Ectodermal cell (in vitro differentiated cells): ENCODE data around the gene HOMER2.

ENCODE experiments used
- H3K27ac ChIP-seq: 2 replicates; pipeline ENCODE4 v1.7.0; 2013; ENCODE audit warnings: mild to moderate bottlenecking, low read depth, low read length; ENCODE audit not compliant: insufficient read depth, poor library complexity, severe bottlenecking
- H3K27me3 ChIP-seq: 2 replicates; pipeline ENCODE4 v1.7.0; 2013; ENCODE audit warnings: mild to moderate bottlenecking, low read length; ENCODE audit not compliant: insufficient read depth, control insufficient read depth, poor library complexity, severe bottlenecking
- H3K36me3 ChIP-seq: one replicate; pipeline ENCODE4 v1.7.0; 2013; ENCODE audit warnings: low read length; ENCODE audit not compliant: control insufficient read depth, insufficient read depth
- H3K4me1 ChIP-seq: one replicate; pipeline ENCODE4 v1.7.0; 2013; ENCODE audit warnings: low read length; ENCODE audit not compliant: control insufficient read depth, insufficient read depth
- H3K4me3 ChIP-seq: 2 replicates; pipeline ENCODE4 v1.7.0; 2013; ENCODE audit warnings: low read depth, low read length, control low read depth; ENCODE audit not compliant: insufficient read depth
- H3K9me3 ChIP-seq: 2 replicates; pipeline ENCODE4 v1.7.0; 2013; ENCODE audit warnings: mild to moderate bottlenecking, low read length, moderate library complexity; ENCODE audit not compliant: control insufficient read depth
- WGBS, 2 experiments: methylation state at CpG; one replicate each; pipeline ENCODE4 v1.1.7; 2013; ENCODE audit warnings: missing lambda C conversion rate in 2 of 2; 5-methylcytosine and 5-hydroxymethylcytosine counted together

HOMER2 gene

DNA sequence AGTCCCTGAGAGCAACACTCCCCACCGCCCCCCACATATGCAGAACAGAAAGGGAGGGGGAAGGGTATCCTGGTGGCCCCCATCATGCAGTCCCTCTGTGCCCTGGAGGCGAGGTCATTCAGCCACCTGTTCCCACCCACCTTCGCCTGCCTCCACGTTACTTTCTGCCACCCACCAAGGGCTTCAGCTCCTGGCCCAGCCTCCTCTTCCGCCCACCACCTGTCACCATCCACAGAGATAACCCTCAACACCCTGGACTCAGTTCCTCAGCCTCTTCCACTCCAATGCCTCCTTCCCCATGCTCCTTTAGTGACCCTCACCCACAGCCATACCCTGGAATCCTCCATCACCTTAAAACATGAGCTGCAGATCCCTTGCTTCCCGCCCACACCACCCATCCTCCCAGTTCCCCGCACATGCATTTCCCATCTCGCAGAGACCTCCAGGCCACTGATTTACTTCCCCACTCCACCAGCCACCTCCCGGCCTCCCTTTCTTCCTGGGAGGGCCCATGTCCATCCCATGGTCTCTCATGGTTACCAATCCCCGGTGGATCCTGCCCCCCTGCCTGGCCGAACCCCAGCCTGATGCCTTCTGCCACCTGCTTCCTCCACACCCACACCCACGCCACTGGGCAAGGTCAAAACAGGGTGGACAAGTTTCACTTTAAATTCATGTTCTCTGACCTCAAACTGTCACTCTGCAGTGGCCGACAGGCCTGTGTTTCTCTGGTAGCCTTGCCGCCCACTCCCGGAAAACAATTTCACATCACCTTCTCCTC lies 18.2 kb downstream of the HOMER2 start:
- H3K9me3 ChIP-seq = no peaks in the 10 kb centered on the region
- 90 to 91% methylated on average over 15 of the region's 15 CpGs for WGBS, 2 experiments
- no peaks in the 10 kb centered on the region for H3K27me3 ChIP-seq

DNA sequence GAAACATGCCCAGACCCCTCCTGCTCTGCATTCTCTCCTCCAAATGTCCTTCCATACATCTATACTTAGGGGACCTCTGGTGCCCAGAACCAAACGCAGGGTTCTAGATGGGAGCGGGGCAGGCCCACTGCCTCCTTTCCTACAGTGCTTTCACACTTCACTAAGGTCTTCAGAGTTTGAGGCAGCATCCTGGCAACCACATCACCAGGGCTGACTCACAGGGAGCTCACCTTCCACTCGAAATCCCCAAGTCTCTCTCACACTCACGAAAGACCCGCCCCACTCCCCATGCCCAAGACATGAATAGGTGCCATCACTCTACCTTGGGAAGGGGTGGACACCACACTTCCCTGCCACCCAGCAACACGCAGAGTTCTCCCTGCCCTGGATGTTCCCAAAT lies 18.9 kb downstream of the HOMER2 start:
- no peak overlapping the region for H3K4me3 ChIP-seq
- no peaks in the 10 kb centered on the region for H3K4me1 ChIP-seq
- H3K27ac ChIP-seq = no peak overlapping the region
- 89 to 92% methylated on average over 6 of the region's 6 CpGs for WGBS, 2 experiments
- no peaks in the 10 kb centered on the region for H3K36me3 ChIP-seq
- H3K9me3 ChIP-seq = no peaks in the 10 kb centered on the region
- no peaks in the 10 kb centered on the region for H3K27me3 ChIP-seq

More for the DNA sequence above, 18.2 kb downstream of the HOMER2 start:
- Histone ChIP-seq H3K4me1 (no peaks in the 10 kb centered on the region), H3K36me3 (no peaks in the 10 kb centered on the region), H3K27ac (no peak overlapping the region), H3K4me3 (no peak overlapping the region)

DNA sequence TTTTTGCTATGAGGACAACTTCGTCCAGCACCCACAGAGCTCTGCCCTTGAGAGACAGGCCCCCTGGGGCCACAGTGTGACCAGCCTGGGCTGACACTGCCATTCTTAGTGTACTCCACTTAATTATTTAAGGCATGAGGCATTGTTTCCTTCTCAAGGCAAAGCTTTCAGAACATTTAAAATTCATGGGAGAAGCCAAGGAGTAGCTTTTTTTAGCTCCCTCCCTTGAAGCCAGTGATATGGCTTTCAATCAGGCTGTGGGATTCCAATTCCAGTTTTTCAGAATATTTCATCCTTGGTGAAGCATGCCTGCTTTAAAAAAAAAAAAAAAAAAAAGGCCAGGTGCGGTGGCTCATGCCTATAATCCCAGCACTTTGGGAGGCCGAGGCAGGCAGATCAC lies 21.3 kb downstream of the HOMER2 start:
- H3K27me3 ChIP-seq = no peaks in the 10 kb centered on the region
- H3K4me3 ChIP-seq = no peak overlapping the region
- H3K9me3 ChIP-seq = no peaks in the 10 kb centered on the region
- 80 to 83% methylated on average over 1 of the region's 3 CpGs for whole genome bisulfite sequencing, 2 experiments
- H3K36me3 ChIP-seq = no peaks in the 10 kb centered on the region
- no peak overlapping the region for H3K27ac ChIP-seq
- no peaks in the 10 kb centered on the region for H3K4me1 ChIP-seq

DNA sequence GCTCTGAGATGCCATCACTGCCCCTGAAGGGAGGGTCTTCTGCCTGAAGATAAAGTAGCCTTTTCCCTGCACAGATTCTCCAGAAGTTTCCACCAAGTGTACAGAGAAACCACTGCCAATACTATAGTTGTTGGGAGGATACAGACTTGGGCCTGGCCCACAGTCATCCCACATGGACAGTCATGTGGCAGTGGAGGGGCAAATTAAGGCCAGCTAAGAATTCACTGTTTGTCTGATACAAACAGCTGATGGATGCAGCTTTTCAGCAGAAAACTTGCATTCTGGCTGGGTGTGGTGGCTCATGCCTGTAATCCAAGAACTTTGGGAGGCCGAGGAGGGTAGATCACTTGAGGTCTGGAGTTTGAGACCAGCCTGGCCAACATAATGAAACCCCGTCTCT lies 22.1 kb downstream of the HOMER2 start:
- 93 to 97% methylated on average over 2 of the region's 2 CpGs for WGBS, 2 experiments
- Histone ChIP-seq H3K4me3 (no peak overlapping the region), H3K27me3 (no peaks in the 10 kb centered on the region), H3K27ac (no peak overlapping the region), H3K36me3 (no peaks in the 10 kb centered on the region), H3K4me1 (no peaks in the 10 kb centered on the region), H3K9me3 (no peaks in the 10 kb centered on the region)

DNA sequence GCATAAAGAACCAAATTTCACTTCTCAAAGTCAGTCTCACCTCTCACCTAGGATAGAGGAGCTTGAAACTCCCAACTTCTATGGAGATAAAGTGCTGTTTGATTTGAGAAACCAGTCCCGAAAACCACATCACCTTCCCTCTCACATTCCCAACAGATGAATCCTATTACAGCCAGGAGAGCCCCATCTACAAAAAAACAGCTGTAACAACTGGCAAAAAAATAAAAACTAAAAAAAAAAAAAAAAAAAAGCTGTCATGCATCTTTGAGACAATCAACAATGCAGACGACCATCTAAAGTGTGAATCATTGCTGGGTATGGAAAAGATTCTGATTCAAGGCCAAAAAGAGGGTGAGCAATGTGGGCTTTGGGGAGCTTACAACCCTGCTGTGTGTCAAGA lies 23.8 kb downstream of the HOMER2 start:
- H3K9me3 ChIP-seq = no peaks in the 10 kb centered on the region
- WGBS, 2 experiments = 91 to 94% methylated on average over 1 to 2 of the region's 2 CpGs

DNA sequence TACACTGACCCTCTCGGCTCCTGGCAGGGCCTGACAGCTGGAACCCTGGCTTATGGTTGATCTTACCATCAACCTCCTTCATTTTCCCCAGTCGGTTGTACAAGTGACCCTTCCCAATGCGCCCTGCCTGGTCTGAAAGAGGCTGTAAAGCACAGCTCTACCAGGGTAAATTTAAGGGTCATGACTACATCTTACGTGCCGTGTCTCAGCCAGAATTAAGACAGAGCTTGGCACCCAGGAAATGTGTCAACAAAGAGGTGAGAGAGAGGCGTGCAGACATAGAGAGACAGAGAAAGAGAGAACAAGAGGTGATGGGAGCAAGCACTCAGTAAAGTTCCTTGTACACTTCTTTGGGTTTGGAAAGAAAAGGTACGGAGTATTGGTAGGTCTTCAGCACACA lies 28.8 kb downstream of the HOMER2 start:
- no peaks in the 10 kb centered on the region for H3K27me3 ChIP-seq
- no peaks in the 10 kb centered on the region for H3K9me3 ChIP-seq
- WGBS, 2 experiments = 93 to 95% methylated on average over 7 of the region's 7 CpGs
- no peak overlapping the region for H3K27ac ChIP-seq
- no peaks in the 10 kb centered on the region for H3K4me1 ChIP-seq
- no peak overlapping the region for H3K4me3 ChIP-seq
- no peaks in the 10 kb centered on the region for H3K36me3 ChIP-seq

More for the DNA sequence above, 23.8 kb downstream of the HOMER2 start:
- H3K36me3 ChIP-seq = no peaks in the 10 kb centered on the region
- H3K4me1 ChIP-seq = no peaks in the 10 kb centered on the region
- no peak overlapping the region for H3K27ac ChIP-seq
- no peak overlapping the region for H3K4me3 ChIP-seq
- H3K27me3 ChIP-seq = no peaks in the 10 kb centered on the region

DNA sequence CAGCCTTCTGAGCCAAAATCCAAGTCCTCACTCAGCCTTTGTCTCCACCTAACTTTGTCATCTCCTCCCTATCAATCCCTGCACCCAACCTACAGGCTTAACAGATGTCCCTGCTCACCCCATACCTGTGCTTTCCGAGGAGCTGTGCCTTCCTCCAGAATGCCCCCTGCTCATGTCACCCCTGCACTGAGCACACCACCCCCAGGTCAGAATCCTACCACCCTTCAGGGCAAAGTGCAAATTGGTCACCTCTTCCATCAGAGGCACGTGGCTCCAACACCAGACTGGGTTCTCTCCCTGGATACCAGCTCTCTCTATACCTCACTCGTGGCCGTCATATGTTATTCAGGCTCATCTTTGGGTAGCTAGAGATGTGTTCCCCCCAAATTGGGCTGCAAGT lies 29.8 kb downstream of the HOMER2 start:
- H3K36me3 ChIP-seq = no peaks in the 10 kb centered on the region
- H3K4me3 ChIP-seq = no peak overlapping the region
- no peaks in the 10 kb centered on the region for H3K4me1 ChIP-seq
- no peaks in the 10 kb centered on the region for H3K27me3 ChIP-seq
- 86 to 91% methylated on average over 4 of the region's 4 CpGs for WGBS, 2 experiments
- H3K9me3 ChIP-seq = no peaks in the 10 kb centered on the region
- no peak overlapping the region for H3K27ac ChIP-seq

DNA sequence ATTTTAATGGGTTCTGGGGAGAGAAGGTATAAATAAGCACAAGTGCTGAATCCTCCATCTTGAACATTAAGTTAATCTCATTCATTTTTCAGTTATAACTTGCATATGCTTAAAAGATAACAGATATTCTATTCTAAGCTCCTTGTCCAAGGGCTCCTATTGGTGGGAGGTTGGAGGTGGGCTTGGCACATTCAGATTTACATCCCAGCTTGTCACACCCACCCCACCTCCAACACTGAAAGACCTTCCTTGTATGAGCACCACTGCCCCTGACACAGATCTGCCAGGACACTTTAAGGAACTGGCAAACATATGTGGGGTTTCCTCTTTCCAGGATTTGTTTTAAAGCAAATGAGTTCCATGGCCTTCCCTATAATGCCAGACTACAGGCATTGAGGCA lies 30.6 kb downstream of the HOMER2 start:
- no peaks in the 10 kb centered on the region for H3K36me3 ChIP-seq
- H3K27me3 ChIP-seq = no peaks in the 10 kb centered on the region
- H3K9me3 ChIP-seq = no peaks in the 10 kb centered on the region
- H3K4me1 ChIP-seq = no peaks in the 10 kb centered on the region
- no peak overlapping the region for H3K4me3 ChIP-seq
- H3K27ac ChIP-seq = no peak overlapping the region

DNA sequence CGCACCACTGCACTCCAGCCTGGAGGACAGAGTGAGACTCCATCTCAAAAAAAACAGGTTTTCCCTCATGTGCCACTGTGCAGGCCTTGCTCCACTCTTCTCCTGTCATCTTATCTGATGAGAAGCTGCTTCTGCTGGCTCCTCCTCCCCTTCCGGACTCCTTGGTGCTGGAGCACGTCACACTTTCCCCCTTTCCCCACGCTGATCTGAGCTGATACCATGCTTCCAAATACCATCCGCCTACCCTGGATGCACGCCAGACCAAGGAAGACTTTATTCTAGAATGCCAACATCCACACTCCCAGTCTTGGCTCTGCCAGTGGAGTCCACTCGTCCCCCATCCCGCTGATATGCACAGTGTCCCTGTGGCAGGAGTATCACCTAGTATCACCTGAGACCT lies 31.3 kb downstream of the HOMER2 start:
- Histone ChIP-seq H3K9me3 (no peaks in the 10 kb centered on the region), H3K27me3 (no peaks in the 10 kb centered on the region), H3K4me3 (no peak overlapping the region), H3K27ac (no peak overlapping the region), H3K4me1 (no peaks in the 10 kb centered on the region), H3K36me3 (no peaks in the 10 kb centered on the region)
- 92 to 93% methylated on average over 8 of the region's 8 CpGs for WGBS, 2 experiments

DNA sequence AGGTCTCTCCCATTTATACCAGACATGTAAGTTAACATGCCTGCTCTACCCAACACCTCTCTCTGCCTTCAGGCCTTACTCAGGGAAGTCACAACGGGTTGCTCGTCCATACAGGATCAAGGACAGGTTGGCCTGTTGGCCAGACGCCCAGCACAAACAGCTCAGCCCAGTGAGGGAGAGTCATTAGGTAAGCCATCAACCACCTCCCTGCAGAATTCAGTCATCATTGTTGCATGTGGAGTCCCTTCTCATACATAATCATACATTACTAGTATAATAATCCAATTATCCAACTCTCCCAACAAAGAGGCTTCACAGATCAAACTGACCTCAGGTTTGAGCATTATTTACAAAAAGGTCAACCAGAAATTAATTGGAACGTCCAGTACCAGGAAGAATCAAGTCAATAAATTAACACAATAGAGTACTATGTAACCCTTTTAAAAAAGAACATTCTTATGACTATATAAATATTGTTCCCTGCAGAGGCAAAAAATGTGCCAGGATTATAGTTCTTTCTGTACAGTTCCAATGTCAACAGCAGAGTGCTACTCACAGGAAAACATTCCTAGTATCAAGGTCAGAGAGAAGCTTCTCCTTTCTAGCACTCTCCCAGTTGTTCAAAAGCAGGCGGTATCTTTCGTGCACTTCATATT lies 33.2 kb downstream of the HOMER2 start:
- Histone ChIP-seq H3K4me3 (no peak overlapping the region), H3K4me1 (no peaks in the 10 kb centered on the region), H3K27me3 (no peaks in the 10 kb centered on the region), H3K36me3 (no peaks in the 10 kb centered on the region), H3K27ac (no peak overlapping the region), H3K9me3 (no peaks in the 10 kb centered on the region)
- WGBS, 2 experiments = 91% methylated on average over 6 of the region's 6 CpGs
